ENCODE data around the gene HSF2. TPM values are rescaled to one million over a fixed set of nuclear protein-coding genes. Genes with fewer than 3 reads are reported as not detected.

Gene HSF2
- total RNA-seq, 3 donors from 2014 or later = 15.2 to 19.1 (median 18.0) TPM

DNA sequence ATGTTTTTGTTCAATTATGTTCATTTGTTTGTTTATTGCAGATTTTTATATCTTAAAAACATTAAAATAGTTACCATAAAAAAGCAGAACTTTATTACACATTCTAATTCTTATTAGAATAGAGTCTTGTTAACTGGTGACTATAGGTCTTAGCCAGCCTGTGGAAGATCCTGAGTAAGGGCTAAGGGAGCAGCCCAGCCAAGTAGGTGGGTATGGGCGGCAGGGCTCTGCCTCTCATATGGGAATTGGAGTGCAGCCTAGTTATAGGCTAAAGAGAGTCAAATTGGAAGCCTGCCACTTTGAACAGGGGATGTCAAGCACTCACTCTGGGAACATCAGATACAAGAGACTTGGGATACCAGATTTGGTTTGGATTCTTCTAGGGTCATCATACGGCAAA is 10.5 kb upstream of the HSF2 start:
- Mint-ChIP-seq H3K4me3 (no peak overlapping the region), H3K9me3 (no peaks in the 10 kb centered on the region), H3K36me3 (ENCODE audit: insufficient read depth) (no peaks in the 10 kb centered on the region), H3K4me1 (ENCODE audit: low read depth) (peaks cover 1% of the 10 kb centered on the region), H3K27me3 (ENCODE audit: low read depth) (peaks cover 7% of the 10 kb centered on the region)
- no peak for DNase-seq
- no peak for ATAC-seq

DNA sequence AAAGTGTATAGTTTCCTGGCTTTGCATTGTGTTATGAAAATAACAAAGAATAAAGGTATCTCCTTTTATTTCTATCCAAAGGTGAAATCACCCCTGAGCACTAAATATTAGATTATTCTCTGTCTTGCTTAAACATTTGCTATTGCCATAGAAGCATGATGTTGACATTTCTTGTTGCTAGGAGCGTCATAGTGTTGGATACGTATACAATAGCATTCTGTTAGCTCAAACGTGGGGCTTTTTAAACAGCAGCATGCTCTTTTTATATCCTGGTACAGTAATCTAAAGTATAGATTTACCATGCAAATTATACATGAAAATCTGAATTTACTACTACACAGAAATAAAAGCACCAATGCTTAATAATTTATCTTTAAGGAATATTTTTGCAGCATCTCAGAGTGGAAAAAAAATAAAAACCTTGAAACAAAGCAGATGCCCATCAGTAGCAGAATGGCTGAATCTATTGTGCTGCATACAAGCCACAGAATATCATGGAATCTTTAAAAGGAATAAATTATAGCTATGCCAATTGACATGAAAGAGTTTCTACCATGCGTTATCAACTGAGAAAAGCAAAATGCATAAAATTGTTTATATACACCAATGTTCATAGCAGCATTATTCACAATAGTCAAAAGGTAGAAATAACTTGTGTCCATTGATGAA is 9.6 kb upstream of the HSF2 start:
- H3K4me3 Mint-ChIP-seq = no peak overlapping the region
- H3K36me3 Mint-ChIP-seq (ENCODE audit: insufficient read depth) = no peaks in the 10 kb centered on the region
- H3K27me3 Mint-ChIP-seq (ENCODE audit: low read depth) = peaks cover 7% of the 10 kb centered on the region
- DNase-seq = no peak
- peaks cover 1% of the 10 kb centered on the region for H3K4me1 Mint-ChIP-seq (ENCODE audit: low read depth)
- ATAC-seq = no peak
- no peaks in the 10 kb centered on the region for H3K9me3 Mint-ChIP-seq

DNA sequence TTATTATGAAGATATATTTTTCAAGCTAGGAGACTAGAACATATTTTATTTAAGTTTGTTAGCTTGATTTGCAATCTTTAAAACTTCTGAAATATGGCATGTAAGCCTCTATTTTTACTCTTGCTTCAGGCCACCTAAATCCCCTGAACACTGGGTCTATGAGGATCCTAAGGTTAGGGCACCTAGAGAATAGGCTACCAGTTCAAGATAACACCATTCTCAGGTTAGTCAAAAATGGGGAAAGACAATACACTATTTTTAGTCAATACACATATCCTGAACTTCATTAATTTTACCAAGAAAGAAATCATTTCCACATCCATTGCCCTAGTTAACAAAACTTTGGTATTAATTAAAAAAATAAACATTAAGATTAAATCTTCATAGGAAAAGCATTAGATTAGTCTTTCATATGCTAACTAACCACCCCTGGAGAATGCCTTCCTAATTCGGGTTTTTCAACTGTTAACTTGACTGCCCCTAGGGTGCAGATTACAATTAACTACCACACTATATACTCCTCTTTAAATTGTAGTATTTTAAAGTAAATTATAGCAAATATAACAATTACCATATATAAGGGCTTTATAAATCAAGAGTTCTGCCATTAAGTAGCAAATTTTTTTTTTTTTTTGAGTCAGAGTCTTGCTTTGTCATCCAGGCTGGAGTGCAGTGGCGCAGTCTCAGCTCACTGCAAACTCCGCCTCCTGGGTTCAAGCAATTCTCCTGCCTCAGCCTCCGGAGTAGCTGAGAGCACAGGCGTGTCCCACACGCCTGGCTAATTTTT is 6.7 kb upstream of the HSF2 start:
- ATAC-seq = peak in 1 of 2 donors; percentile 3
- peaks cover 1% of the 10 kb centered on the region for H3K4me1 Mint-ChIP-seq (ENCODE audit: low read depth)
- no peak for DNase-seq
- H3K27me3 Mint-ChIP-seq (ENCODE audit: low read depth) = no peaks in the 10 kb centered on the region
- H3K36me3 Mint-ChIP-seq (ENCODE audit: insufficient read depth) = no peaks in the 10 kb centered on the region
- H3K4me3 Mint-ChIP-seq = no peak overlapping the region
- H3K9me3 Mint-ChIP-seq = no peaks in the 10 kb centered on the region

DNA sequence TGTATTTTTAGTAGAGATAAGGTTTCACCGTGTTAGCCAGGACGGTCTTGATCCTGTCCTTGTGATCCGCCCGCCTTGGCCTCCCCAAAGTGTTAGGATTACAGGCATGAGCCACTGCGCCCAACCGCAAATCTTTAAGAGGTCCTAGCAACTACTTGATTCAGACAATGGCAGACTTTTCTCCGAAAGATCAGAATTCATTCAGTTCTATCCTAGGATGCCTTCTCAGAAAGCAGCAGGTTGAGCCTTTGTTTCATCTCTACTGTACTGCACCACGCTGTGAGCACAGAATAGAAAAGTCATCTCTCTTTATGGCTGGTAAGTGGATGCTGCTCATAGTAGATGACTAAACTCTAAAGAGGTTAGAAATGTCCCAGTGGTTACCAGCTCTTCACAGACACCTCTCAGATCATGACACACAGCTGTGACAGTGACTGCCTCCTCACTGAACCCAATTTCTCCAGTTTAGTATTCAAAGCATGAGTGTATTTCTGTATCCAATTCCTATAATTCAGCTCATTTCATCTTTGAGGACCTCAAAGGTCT is 6.0 kb upstream of the HSF2 start:
- H3K4me1 Mint-ChIP-seq (ENCODE audit: low read depth) = peaks cover 1% of the 10 kb centered on the region
- no peaks in the 10 kb centered on the region for H3K36me3 Mint-ChIP-seq (ENCODE audit: insufficient read depth)
- ATAC-seq (peak; percentile 96 to 99), DNase-seq (no peak)
- no peaks in the 10 kb centered on the region for H3K27me3 Mint-ChIP-seq (ENCODE audit: low read depth)
- no peaks in the 10 kb centered on the region for H3K9me3 Mint-ChIP-seq
- no peak overlapping the region for H3K4me3 Mint-ChIP-seq

DNA sequence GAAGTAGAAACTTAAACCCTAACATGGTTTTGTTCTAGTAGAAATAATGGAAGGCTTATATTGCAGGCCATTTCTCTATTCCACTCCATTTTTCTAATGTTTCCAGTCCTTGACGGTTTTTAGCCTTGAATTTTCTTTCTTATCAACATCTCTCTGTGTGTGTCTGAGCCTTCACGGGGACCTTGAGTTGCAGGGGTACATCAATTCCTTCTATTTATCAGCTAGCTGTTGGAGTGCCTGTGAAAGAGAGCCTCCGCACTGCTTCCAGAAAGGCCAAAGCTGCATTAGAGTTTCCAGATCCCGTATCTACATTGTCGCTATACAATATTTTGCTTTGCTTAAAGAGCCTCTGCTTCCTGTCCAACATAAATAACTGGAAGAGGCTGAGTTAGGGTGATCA is 5.4 kb upstream of the HSF2 start:
- Mint-ChIP-seq H3K27me3 (ENCODE audit: low read depth) (no peaks in the 10 kb centered on the region), H3K4me1 (ENCODE audit: low read depth) (peaks cover 2% of the 10 kb centered on the region), H3K36me3 (ENCODE audit: insufficient read depth) (no peaks in the 10 kb centered on the region), H3K4me3 (no peak overlapping the region), H3K9me3 (no peaks in the 10 kb centered on the region)
- ATAC-seq = no peak
- no peak for DNase-seq

DNA sequence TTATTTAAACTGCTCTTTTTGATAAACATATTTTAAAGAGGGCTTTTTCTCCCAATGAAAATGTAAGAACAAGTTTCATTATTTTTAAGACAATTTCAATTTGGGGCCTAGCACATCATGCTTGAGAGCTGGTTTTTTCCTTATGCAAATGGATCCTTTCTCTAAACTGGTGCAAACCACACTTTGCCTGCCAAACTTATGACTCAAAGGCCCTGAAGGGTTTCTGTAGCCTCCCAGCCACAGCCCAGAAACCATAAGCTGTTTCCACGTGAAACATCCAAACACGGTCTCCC is 451 bp upstream of the HSF2 start:
- DNase-seq = no peak
- peaks cover 29% of the 10 kb centered on the region for H3K4me1 Mint-ChIP-seq (ENCODE audit: low read depth)
- H3K27me3 Mint-ChIP-seq (ENCODE audit: low read depth) = no peaks in the 10 kb centered on the region
- peak overlapping the region; percentile 96 for H3K4me3 Mint-ChIP-seq
- no peaks in the 10 kb centered on the region for H3K36me3 Mint-ChIP-seq (ENCODE audit: insufficient read depth)
- H3K9me3 Mint-ChIP-seq = no peaks in the 10 kb centered on the region
- ATAC-seq = no peak

DNA sequence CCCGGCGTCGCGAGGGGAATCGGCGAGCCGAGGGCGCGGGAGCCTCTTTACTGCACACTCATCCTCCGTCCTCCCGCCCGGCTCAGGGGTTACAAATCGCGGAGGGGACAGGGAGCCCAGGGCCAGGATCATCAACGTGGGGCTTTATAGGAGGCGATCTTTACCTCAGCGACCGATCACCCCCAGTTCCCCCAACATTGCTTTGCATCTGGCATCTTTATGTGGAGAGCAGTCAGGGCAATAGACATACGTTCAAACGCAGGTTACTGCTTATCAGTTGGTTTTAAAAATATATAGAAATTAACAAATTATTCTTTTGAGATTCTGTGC is 634 bp downstream of the HSF2 start:
- Mint-ChIP-seq H3K36me3 (ENCODE audit: insufficient read depth) (no peaks in the 10 kb centered on the region), H3K4me1 (ENCODE audit: low read depth) (peaks cover 37% of the 10 kb centered on the region), H3K27me3 (ENCODE audit: low read depth) (no peaks in the 10 kb centered on the region), H3K4me3 (peak overlapping the region; percentile 96), H3K9me3 (no peaks in the 10 kb centered on the region)
- ATAC-seq = no peak
- DNase-seq = no peak

DNA sequence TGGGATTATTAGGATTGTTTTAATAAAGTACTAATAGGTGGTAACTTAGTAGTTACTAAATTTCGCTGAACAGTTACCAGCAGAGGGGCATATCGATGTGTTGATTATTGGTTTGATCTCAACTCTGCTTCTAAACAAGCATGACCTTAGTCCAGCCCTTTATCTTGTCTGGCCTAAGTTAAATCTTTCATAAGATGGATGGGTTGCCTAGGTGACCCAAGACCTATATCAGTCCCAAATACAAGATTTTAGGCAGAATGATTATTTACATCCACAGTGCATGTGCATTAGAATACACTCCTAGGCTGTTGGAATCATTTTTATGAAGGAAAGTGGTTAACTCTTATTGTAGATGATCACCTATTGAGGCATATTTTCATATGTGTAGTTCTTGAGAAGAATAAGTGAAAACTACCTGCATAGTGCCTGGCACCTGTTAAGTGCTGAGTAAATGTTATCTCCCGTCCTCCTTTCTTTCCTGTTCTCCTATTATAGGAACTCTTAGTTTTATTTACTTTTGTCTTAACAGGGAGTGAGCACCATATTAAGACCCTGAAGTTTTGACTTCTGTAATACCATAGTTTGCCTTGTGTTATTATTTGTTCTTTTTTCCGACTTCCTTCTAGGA is 1.1 kb downstream of the HSF2 start:
- H3K4me1 Mint-ChIP-seq (ENCODE audit: low read depth) = peaks cover 38% of the 10 kb centered on the region
- peak overlapping the region; percentile 96 for H3K4me3 Mint-ChIP-seq
- no peaks in the 10 kb centered on the region for H3K27me3 Mint-ChIP-seq (ENCODE audit: low read depth)

DNA sequence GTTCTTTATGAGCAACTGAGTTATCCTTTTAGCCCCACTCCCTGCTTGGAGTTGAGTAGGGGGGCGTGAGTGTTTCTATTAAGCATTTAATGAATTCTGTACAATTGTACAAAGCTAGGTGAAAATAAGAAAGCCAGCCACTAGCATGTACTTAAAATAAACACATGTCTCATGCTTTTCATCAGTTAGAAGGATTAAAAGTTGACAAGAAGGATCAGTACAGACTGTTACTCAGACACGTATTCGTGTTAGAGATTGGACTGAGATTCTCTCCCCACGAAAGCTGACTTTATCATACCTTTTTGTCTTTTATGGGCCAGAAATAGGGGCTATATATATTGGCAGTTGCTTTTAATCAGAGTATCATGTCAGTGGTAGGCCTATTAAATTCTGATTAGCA is 1.7 kb downstream of the HSF2 start:
- DNase-seq (no peak), ATAC-seq (no peak)
- Mint-ChIP-seq H3K4me3 (peak overlapping the region; percentile 96), H3K9me3 (no peaks in the 10 kb centered on the region), H3K36me3 (ENCODE audit: insufficient read depth) (peaks cover 2% of the 10 kb centered on the region), H3K27me3 (ENCODE audit: low read depth) (no peaks in the 10 kb centered on the region), H3K4me1 (ENCODE audit: low read depth) (peaks cover 44% of the 10 kb centered on the region)

More for the DNA sequence above, 1.1 kb downstream of the HSF2 start:
- no peaks in the 10 kb centered on the region for H3K36me3 Mint-ChIP-seq (ENCODE audit: insufficient read depth)
- no peak for ATAC-seq
- H3K9me3 Mint-ChIP-seq = no peaks in the 10 kb centered on the region
- no peak for DNase-seq

DNA sequence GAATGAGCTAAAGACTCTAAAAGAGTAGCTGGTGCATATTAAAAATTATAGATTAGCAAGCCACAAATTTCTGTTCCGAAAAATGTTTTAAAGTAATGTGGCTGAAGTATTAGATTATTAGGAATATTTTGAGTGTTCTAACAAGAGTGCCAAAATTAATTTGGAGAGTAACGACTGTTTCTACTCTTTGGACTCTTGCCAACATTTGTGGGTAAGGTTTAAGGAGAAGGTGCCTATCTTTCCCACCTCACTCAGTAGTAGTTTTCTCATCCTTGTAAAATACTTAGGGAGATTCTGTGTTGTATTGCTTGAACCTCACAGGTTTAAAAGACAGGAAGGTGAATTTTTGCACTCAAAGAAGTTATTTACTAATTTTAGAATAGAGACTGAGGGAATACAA is 5.0 kb downstream of the HSF2 start:
- ATAC-seq = no peak
- Mint-ChIP-seq H3K4me1 (ENCODE audit: low read depth) (peaks cover 73% of the 10 kb centered on the region), H3K4me3 (no peak overlapping the region), H3K27me3 (ENCODE audit: low read depth) (no peaks in the 10 kb centered on the region), H3K36me3 (ENCODE audit: insufficient read depth) (peaks cover 4% of the 10 kb centered on the region), H3K9me3 (no peaks in the 10 kb centered on the region)
- DNase-seq = no peak

DNA sequence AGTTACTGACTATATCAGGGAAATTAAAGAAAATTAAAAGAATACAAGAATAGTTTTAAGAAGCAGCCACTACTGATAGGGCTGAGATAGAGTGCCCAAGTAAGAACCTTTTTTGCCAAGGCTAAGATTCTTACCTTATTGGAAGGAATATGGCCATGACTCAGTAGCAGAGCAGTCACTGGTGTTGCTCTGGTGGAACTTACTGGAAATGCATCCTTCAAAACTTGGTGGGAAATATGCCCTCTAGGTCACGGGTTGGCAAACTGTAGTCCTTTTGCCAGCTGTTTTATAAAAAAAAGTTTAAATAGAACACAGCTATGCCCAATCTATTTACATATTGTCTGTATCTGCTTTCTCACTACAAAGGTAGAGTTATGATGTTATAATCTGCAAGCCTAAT is 6.0 kb downstream of the HSF2 start:
- ATAC-seq = no peak
- Mint-ChIP-seq H3K4me1 (ENCODE audit: low read depth) (peaks cover 79% of the 10 kb centered on the region), H3K9me3 (no peaks in the 10 kb centered on the region), H3K27me3 (ENCODE audit: low read depth) (no peaks in the 10 kb centered on the region), H3K4me3 (no peak overlapping the region), H3K36me3 (ENCODE audit: insufficient read depth) (peaks cover 4% of the 10 kb centered on the region)
- no peak for DNase-seq

DNA sequence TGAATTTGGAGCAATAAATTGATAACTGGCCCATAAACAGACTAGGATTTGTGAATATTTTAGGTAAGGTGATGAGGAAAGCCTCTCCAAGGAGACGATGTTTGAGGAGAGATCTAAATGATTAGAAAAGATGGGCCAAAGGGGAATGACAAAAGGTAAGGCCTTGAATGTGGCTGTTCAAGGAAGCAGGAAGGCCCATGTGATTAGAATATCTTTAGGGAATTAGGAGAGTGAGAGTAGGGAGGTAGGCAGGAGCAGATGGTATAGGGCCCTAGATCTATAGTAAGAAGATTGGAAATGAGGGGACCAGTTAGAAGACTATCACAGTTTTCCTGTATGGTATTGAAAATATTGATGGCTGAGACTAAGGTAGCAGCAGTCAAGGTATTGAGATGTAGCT is 6.7 kb downstream of the HSF2 start:
- DNase-seq (no peak), ATAC-seq (no peak)
- Mint-ChIP-seq H3K4me3 (no peak overlapping the region), H3K27me3 (ENCODE audit: low read depth) (no peaks in the 10 kb centered on the region), H3K36me3 (ENCODE audit: insufficient read depth) (peaks cover 6% of the 10 kb centered on the region), H3K9me3 (no peaks in the 10 kb centered on the region), H3K4me1 (ENCODE audit: low read depth) (peaks cover 78% of the 10 kb centered on the region)

DNA sequence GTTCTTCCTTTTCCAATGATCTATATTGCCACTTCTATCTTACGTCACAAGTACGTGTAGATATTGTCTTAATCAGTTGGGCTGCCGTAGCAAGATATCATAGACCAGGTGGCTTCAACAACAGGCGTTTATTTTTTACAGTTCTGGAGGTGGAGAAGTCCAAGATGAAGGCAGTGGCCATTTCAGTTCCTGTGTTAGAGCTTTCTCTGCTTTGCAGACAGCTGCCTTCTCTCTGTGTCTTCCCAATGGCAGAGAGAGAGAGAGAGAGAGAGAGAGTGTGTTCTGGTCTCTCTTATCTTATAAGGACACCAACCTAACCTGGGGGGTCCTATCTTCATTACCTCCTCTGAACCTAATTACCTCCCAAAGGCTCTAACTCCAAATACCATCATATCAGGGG is 8.3 kb downstream of the HSF2 start:
- H3K9me3 Mint-ChIP-seq = no peaks in the 10 kb centered on the region
- ATAC-seq (no peak), DNase-seq (no peak)
- H3K27me3 Mint-ChIP-seq (ENCODE audit: low read depth) = no peaks in the 10 kb centered on the region
- no peak overlapping the region for H3K4me3 Mint-ChIP-seq
- peaks cover 15% of the 10 kb centered on the region for H3K36me3 Mint-ChIP-seq (ENCODE audit: insufficient read depth)
- peaks cover 76% of the 10 kb centered on the region for H3K4me1 Mint-ChIP-seq (ENCODE audit: low read depth)

DNA sequence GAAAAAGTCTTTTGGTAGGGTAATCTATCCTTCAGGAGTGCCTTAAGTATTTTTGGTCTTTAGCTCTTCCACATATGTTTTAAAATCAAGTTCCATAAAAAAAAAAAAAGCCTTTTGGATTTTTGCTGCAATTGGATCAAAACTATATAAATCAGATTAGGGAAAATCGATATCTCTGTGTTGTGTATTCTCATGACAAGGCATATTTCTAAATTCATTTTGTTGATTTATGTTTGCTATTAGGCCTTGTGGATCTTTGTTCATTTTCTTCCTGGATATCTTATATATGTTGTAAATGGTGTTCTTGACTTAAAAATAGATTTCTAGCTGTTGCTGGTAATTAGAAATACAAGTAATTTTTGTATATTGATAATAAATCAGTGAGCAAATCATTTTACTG is 8.8 kb downstream of the HSF2 start:
- Mint-ChIP-seq H3K4me3 (peak overlapping the region; percentile 75), H3K9me3 (no peaks in the 10 kb centered on the region), H3K4me1 (ENCODE audit: low read depth) (peaks cover 76% of the 10 kb centered on the region), H3K36me3 (ENCODE audit: insufficient read depth) (peaks cover 16% of the 10 kb centered on the region), H3K27me3 (ENCODE audit: low read depth) (no peaks in the 10 kb centered on the region)
- ATAC-seq (no peak), DNase-seq (no peak)

All from activated T-cell treated with anti-CD3 and anti-CD28 coated beads, Interleukin-2, amount 50 U/mL, for 4 hours (primary cell).